Stomach smooth muscle (tissue), 2 donors: ENCODE measurements around the gene KREMEN2.

Experiments
- H3K27ac ChIP-seq: one replicate; pipeline ENCODE4 v1.7.0; 2013; ENCODE audit warnings: mild to moderate bottlenecking, low read length, inconsistent platforms
- H3K27me3 ChIP-seq, 2 donors: one replicate each; pipeline ENCODE4 v1.7.0; 2013; ENCODE audit warnings: low read length in 2 of 2; ENCODE audit not compliant: insufficient read depth in 2 of 2, control insufficient read depth in 1 of 2
- H3K36me3 ChIP-seq, 2 donors: one replicate each; pipeline ENCODE4 v1.7.0; 2013; ENCODE audit warnings: low read length in 2 of 2; ENCODE audit not compliant: control insufficient read depth in 2 of 2, insufficient read depth in 2 of 2
- H3K4me1 ChIP-seq: one replicate; pipeline ENCODE4 v1.7.0; 2013; ENCODE audit warnings: low read length; ENCODE audit not compliant: control insufficient read depth, insufficient read depth
- H3K4me3 ChIP-seq, 2 donors: one replicate each; pipeline ENCODE4 v1.7.0; 2013; ENCODE audit warnings: low read length in 2 of 2
- H3K9ac ChIP-seq, 2 donors: one replicate each; pipeline ENCODE4 v1.7.0; 2013; ENCODE audit warnings: low read length in 2 of 2, mild to moderate bottlenecking in 1 of 2
- H3K9me3 ChIP-seq, 2 donors: one replicate each; pipeline ENCODE4 v1.7.0; 2013; ENCODE audit warnings: low read length in 2 of 2; ENCODE audit not compliant: control insufficient read depth in 2 of 2
- donor health status: healthy.
- donor health status: Pancreatic carcinoma.

Gene KREMEN2

GRCh38 chr16:3017344-3017743 lies 53.3 kb downstream of the KREMEN2 start:
- no peak overlapping the region for H3K4me3 ChIP-seq
- H3K27me3 ChIP-seq, result peaks cover 26 to 37% of the 10 kb centered on the region in 2 donors
- no peaks in the 10 kb centered on the region for H3K36me3 ChIP-seq
- no peak overlapping the region for H3K27ac ChIP-seq
- H3K9me3 ChIP-seq, result no peaks in the 10 kb centered on the region
- H3K4me1 ChIP-seq, result peaks cover 24% of the 10 kb centered on the region
- no peak overlapping the region for H3K9ac ChIP-seq
